ENCODE results near the gene CNOT8.
"Not testable (repeated sequence)": the region's sequence is repeated elsewhere in the genome, so short reads cannot be mapped to it uniquely, and the experiment has no call there.

CNOT8 gene

DNA sequence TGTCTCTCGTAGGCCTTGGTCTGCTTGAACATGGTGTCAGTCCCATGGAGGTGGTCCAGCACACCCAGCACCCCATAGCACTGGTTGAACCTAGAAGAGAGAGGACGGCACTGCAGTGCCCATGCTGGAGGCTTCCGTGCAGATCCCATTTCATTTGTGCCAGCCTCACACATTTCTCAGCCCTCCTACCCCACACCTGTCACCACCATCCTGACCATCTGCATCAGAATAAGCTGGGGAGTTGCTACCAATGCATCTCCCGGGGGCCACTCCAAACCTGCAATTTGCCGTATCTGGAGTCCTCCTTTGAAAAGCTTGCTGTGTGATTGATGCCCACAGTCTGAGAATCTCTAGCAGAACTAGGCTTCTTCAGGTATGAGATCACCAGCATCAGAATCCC, 38.0 kb upstream of the CNOT8 start:
- H3K4me3 ChIP-seq (ENCODE audit: low read length), result no peak overlapping the region
- no peaks in the 10 kb centered on the region for H3K9me3 ChIP-seq (ENCODE audit: insufficient read depth, low read depth, low read length)
- peaks cover 88% of the 10 kb centered on the region for H3K36me3 ChIP-seq (ENCODE audit: insufficient read depth, low read depth, low read length)
- H3K27me3 ChIP-seq (ENCODE audit: insufficient read depth, low read length), result no peaks in the 10 kb centered on the region
- H3K27ac ChIP-seq (ENCODE audit: low read length), result no peak overlapping the region
- H3K9ac ChIP-seq (ENCODE audit: low read depth, low read length), result no peak overlapping the region
- H3K4me1 ChIP-seq (ENCODE audit: insufficient read depth, low read length), result no peaks in the 10 kb centered on the region

DNA sequence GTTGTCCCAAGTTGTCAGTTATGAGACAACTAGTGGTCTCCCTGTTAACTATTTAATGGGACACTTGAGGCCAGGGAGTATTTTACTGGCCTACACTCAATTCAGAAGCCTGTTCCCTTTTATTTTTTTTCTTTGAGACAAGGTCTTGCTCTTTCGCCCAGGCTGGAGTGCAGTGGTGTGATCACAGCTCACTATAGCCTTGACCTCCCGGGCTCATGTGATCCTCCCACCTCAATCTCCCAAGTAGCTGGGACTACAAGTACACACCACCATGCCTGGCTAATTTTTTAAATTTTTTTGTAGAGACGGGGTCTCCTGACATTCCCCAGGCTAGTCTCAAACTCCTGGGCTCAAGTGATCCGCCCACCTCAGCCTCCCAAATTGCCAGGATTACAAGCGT, 35.5 kb upstream of the CNOT8 start:
- H3K27ac ChIP-seq (ENCODE audit: low read length); H3K27me3 ChIP-seq (ENCODE audit: insufficient read depth, low read length); H3K4me3 ChIP-seq (ENCODE audit: low read length); H3K4me1 ChIP-seq (ENCODE audit: insufficient read depth, low read length); H3K9me3 ChIP-seq (ENCODE audit: insufficient read depth, low read depth, low read length); H3K9ac ChIP-seq (ENCODE audit: low read depth, low read length): not testable (repeated sequence)
- H3K36me3 ChIP-seq (ENCODE audit: insufficient read depth, low read depth, low read length), result peaks cover 63% of the 10 kb centered on the region

DNA sequence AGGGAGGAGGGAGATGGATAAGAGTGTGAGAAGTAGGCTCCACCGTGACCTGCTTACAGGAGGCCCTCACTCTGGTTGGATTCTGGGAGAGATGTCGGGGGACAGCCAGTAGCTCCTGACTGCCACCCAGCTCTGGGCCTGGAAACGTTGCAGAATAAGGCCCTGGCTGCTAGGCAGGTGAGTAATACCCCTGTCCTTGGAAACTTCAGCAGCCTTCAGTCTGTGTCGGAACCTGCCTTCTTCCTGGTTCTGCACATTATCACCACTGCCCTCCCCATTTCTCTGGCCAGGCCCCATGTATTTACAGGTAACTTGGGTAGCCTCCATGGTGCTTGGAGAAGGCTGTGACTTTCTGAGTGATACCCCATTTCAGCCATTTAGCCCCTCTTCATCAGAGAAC, 34.8 kb upstream of the CNOT8 start:
- H3K36me3 ChIP-seq (ENCODE audit: insufficient read depth, low read depth, low read length), result peaks cover 61% of the 10 kb centered on the region
- H3K27me3 ChIP-seq (ENCODE audit: insufficient read depth, low read length), result no peaks in the 10 kb centered on the region
- no peak overlapping the region for H3K4me3 ChIP-seq (ENCODE audit: low read length)
- H3K4me1 ChIP-seq (ENCODE audit: insufficient read depth, low read length), result no peaks in the 10 kb centered on the region
- H3K9me3 ChIP-seq (ENCODE audit: insufficient read depth, low read depth, low read length), result no peaks in the 10 kb centered on the region
- H3K9ac ChIP-seq (ENCODE audit: low read depth, low read length), result no peak overlapping the region
- no peak overlapping the region for H3K27ac ChIP-seq (ENCODE audit: low read length)

DNA sequence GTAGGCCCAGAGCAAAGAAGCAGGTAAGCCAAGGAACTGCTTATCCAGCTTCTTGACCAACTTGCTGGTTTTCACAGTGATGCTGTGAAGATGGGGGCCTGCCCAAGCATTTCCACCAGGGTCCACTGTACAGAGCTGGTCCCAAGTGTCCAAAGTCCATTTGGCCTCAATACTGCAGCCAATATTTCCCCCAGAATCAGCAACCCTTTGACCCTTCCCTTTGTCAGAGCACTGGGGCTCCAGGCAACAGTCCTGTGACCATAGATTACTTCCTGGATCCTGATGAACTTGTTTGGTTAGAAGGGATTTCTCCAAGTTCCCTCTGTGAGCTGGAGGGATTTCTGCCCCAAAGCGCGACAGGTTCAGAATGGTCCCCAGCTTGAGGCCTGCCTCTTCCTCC, 34.4 kb upstream of the CNOT8 start:
- Histone ChIP-seq H3K9ac (ENCODE audit: low read depth, low read length) (no peak overlapping the region), H3K27me3 (ENCODE audit: insufficient read depth, low read length) (no peaks in the 10 kb centered on the region), H3K4me3 (ENCODE audit: low read length) (no peak overlapping the region), H3K4me1 (ENCODE audit: insufficient read depth, low read length) (no peaks in the 10 kb centered on the region), H3K36me3 (ENCODE audit: insufficient read depth, low read depth, low read length) (peaks cover 58% of the 10 kb centered on the region), H3K9me3 (ENCODE audit: insufficient read depth, low read depth, low read length) (no peaks in the 10 kb centered on the region), H3K27ac (ENCODE audit: low read length) (no peak overlapping the region)

DNA sequence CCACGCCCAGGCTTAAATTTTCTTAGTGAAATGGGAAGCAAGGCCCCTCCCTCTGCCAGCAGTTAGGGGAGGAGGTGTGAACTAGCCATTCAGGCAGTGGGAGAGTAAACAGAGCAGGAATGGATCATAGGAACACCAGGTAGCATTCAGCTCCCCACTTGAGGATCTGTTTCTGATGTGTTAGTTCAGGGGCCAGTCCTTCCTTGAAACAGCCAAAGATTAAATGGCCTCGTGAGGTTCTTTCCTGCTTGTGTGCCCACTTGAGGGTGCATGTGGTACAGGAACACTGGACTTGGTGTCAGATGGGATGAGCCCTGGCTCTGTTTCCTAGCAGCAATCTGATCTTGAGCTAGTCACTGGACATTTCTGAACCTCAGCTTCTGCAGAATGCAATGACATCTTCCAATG, 29.2 kb upstream of the CNOT8 start:
- no peak overlapping the region for H3K27ac ChIP-seq (ENCODE audit: low read length)
- peaks cover 27% of the 10 kb centered on the region for H3K36me3 ChIP-seq (ENCODE audit: insufficient read depth, low read depth, low read length)
- no peaks in the 10 kb centered on the region for H3K9me3 ChIP-seq (ENCODE audit: insufficient read depth, low read depth, low read length)
- H3K4me1 ChIP-seq (ENCODE audit: insufficient read depth, low read length), result no peaks in the 10 kb centered on the region
- no peak overlapping the region for H3K9ac ChIP-seq (ENCODE audit: low read depth, low read length)
- no peak overlapping the region for H3K4me3 ChIP-seq (ENCODE audit: low read length)
- no peaks in the 10 kb centered on the region for H3K27me3 ChIP-seq (ENCODE audit: insufficient read depth, low read length)

DNA sequence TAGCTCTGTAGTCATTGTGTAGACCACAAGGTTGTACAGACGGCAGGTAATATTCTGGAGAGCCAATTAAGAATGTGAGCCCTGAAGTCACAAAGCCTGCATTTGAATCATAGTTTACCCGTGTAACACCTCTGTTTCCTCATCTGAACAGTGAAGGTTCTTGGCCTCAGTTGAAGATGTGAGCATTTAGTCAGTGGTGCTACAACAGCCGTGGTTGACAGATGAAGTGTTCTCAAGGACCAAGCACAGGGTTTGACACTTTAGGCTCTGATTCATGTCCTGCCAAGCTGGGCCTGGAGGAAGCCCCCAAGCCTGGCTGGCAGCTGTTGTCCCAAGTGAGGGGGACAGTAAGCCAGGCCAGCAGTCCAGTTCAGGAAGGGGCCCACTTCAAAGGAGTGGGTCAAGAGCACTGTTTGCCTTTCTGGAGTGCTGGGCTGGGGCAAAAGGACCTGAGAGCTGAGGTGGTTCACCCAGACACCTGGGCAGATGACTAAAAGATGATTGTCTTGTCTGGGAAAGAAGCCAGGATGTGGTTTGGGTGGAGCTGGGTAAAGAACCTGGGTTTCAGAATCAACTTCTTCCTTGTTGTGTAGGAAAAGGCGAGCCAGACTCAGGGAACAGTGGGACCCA, 28.7 kb upstream of the CNOT8 start:
- no peak overlapping the region for H3K9ac ChIP-seq (ENCODE audit: low read depth, low read length)
- H3K4me3 ChIP-seq (ENCODE audit: low read length), result no peak overlapping the region
- H3K36me3 ChIP-seq (ENCODE audit: insufficient read depth, low read depth, low read length), result peaks cover 23% of the 10 kb centered on the region
- no peaks in the 10 kb centered on the region for H3K27me3 ChIP-seq (ENCODE audit: insufficient read depth, low read length)
- no peak overlapping the region for H3K27ac ChIP-seq (ENCODE audit: low read length)
- H3K4me1 ChIP-seq (ENCODE audit: insufficient read depth, low read length), result no peaks in the 10 kb centered on the region
- no peaks in the 10 kb centered on the region for H3K9me3 ChIP-seq (ENCODE audit: insufficient read depth, low read depth, low read length)

DNA sequence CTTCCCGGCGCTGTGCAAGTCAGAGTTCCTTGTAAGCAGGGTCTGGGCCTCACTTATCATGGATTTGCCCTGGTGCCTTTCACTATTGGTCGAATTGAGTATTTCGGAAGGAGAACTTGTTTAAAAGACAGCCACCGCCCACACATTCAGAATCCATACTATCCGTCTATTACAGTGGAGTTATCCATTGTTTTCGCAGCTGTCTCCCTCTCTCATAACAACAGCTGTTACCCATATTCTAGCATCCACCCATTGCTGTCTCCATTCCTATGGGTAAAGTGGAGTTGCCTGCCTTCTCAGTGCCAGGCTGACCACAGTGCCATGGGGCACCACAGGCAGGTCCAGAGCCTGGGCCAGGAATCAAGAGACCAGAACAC, 28.2 kb upstream of the CNOT8 start:
- H3K9ac ChIP-seq (ENCODE audit: low read depth, low read length), result no peak overlapping the region
- no peak overlapping the region for H3K4me3 ChIP-seq (ENCODE audit: low read length)
- no peak overlapping the region for H3K27ac ChIP-seq (ENCODE audit: low read length)
- peaks cover 23% of the 10 kb centered on the region for H3K36me3 ChIP-seq (ENCODE audit: insufficient read depth, low read depth, low read length)
- no peaks in the 10 kb centered on the region for H3K27me3 ChIP-seq (ENCODE audit: insufficient read depth, low read length)
- no peaks in the 10 kb centered on the region for H3K9me3 ChIP-seq (ENCODE audit: insufficient read depth, low read depth, low read length)
- 0 out of 2 replicates have a peak, but pooled peaks cover 3% of the 10 kb centered on the region for H3K4me1 ChIP-seq (ENCODE audit: insufficient read depth, low read length)

DNA sequence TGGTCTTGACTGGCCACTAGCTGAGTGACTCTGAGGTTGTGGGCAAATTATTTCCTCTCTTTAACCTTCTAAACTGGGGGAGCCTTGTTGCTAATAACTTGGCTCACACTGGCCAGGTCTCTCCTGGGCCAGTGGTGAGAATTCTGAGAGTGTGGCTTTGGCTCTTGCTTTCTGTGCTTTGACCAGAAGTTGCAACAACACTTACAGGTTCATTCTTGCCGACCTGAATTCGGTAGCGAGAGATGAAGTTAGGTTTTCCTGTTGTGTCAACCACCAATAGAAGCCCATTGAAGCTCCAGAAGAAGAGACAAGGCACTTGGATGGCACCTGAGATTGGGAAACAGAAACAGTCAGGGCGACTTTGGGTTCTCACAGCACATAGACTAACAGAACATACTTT, 27.8 kb upstream of the CNOT8 start:
- Histone ChIP-seq H3K36me3 (ENCODE audit: insufficient read depth, low read depth, low read length) (peaks cover 23% of the 10 kb centered on the region), H3K4me1 (ENCODE audit: insufficient read depth, low read length) (0 out of 2 replicates have a peak, but pooled peaks cover 3% of the 10 kb centered on the region), H3K27me3 (ENCODE audit: insufficient read depth, low read length) (no peaks in the 10 kb centered on the region), H3K9me3 (ENCODE audit: insufficient read depth, low read depth, low read length) (no peaks in the 10 kb centered on the region), H3K27ac (ENCODE audit: low read length) (no peak overlapping the region), H3K9ac (ENCODE audit: low read depth, low read length) (no peak overlapping the region), H3K4me3 (ENCODE audit: low read length) (no peak overlapping the region)

DNA sequence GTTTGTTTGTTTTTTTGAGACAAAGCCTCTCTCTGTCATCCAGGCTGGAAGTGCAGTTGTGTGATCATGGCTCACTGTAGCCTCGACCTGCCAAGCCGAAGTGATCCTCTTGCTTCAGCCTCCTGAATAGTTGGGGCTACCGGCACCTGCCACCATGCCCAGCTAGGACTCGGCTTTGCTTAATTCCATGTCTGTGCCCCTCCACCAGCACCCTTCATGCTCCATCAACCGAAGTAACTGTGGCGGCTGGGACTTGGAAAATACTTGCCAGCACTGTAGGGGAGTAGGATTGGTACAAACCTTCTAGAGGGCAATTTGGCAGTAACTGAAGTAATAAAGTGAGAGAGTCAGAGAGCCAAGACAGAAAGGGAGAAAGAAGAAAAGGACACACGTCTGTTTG, 27.0 kb upstream of the CNOT8 start:
- H3K4me3 ChIP-seq (ENCODE audit: low read length), result no peak overlapping the region
- no peak overlapping the region for H3K27ac ChIP-seq (ENCODE audit: low read length)
- 0 out of 2 replicates have a peak, but pooled peaks cover 3% of the 10 kb centered on the region for H3K4me1 ChIP-seq (ENCODE audit: insufficient read depth, low read length)
- H3K27me3 ChIP-seq (ENCODE audit: insufficient read depth, low read length), result no peaks in the 10 kb centered on the region
- H3K9ac ChIP-seq (ENCODE audit: low read depth, low read length), result no peak overlapping the region
- H3K9me3 ChIP-seq (ENCODE audit: insufficient read depth, low read depth, low read length), result no peaks in the 10 kb centered on the region
- peaks cover 23% of the 10 kb centered on the region for H3K36me3 ChIP-seq (ENCODE audit: insufficient read depth, low read depth, low read length)

DNA sequence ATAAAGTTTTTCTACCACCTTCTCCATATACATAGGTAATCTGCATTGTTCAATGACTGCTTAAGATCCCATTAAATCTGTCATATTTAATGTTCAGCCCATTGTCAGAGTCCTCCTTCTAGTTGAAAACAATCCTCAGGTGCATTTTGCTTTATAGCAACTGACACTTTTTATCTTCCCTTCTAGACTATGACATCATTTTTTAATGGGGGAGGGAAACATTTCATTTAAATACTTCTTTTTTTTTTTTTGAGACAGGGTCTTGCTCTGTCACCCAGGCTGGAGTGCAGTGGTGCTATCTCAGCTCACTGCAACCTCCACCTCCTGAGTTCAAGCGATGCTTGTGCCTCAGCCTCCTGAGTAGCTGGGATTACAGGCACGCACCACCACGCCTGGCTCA, 25.6 kb upstream of the CNOT8 start:
- not testable (repeated sequence) for H3K9ac ChIP-seq (ENCODE audit: low read depth, low read length); H3K27ac ChIP-seq (ENCODE audit: low read length); H3K9me3 ChIP-seq (ENCODE audit: insufficient read depth, low read depth, low read length); H3K4me1 ChIP-seq (ENCODE audit: insufficient read depth, low read length); H3K4me3 ChIP-seq (ENCODE audit: low read length); H3K27me3 ChIP-seq (ENCODE audit: insufficient read depth, low read length)
- H3K36me3 ChIP-seq (ENCODE audit: insufficient read depth, low read depth, low read length), result peaks cover 23% of the 10 kb centered on the region

DNA sequence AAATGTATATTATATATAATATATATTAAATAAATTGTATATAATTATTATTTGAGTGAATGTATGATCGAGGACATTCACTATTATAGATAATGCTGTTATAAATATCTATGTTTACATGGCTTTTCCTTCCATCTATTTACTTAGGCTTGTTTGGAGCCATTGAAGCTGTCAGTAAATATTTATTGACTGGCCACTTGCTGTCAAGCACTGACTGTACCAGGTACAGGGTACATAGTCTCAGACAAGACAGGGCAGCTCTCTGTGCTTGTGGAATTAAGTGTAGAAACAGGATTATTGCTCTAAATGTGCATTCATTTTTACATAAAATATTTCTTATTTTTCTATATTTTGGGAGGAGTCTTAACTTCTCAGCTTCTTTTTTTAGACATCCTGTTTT, 24.4 kb upstream of the CNOT8 start:
- H3K27me3 ChIP-seq (ENCODE audit: insufficient read depth, low read length), result no peaks in the 10 kb centered on the region
- H3K9ac ChIP-seq (ENCODE audit: low read depth, low read length), result no peak overlapping the region
- H3K4me1 ChIP-seq (ENCODE audit: insufficient read depth, low read length), result 0 out of 2 replicates have a peak, but pooled peaks cover 3% of the 10 kb centered on the region
- H3K9me3 ChIP-seq (ENCODE audit: insufficient read depth, low read depth, low read length), result no peaks in the 10 kb centered on the region
- H3K4me3 ChIP-seq (ENCODE audit: low read length), result no peak overlapping the region
- peaks cover 16% of the 10 kb centered on the region for H3K36me3 ChIP-seq (ENCODE audit: insufficient read depth, low read depth, low read length)
- no peak overlapping the region for H3K27ac ChIP-seq (ENCODE audit: low read length)

DNA sequence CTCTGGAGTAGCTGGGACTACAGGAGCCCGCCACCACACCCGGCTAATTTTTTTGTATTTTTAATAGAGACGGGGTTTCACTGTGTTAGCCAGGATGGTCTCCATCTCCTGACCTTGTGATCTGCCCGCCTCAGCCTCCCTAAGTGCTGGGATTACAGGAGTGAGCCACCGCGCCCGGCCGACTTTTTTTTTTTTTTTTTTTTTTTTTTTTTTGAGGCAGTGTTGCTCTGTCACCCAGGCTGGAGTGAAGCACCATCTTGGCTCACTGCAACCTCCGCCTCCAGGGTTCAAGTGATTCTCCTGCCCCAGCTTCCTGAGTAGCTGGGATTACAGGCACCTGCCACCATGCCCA, 22.8 kb upstream of the CNOT8 start:
- not testable (repeated sequence) for H3K9ac ChIP-seq (ENCODE audit: low read depth, low read length); H3K4me3 ChIP-seq (ENCODE audit: low read length); H3K4me1 ChIP-seq (ENCODE audit: insufficient read depth, low read length); H3K27ac ChIP-seq (ENCODE audit: low read length); H3K36me3 ChIP-seq (ENCODE audit: insufficient read depth, low read depth, low read length); H3K9me3 ChIP-seq (ENCODE audit: insufficient read depth, low read depth, low read length); H3K27me3 ChIP-seq (ENCODE audit: insufficient read depth, low read length)

Data from iPS-20b (cell line).